C4-2B (cell line): Measurements from ENCODE around the gene HDGFL2.

Source experiments
- H3K27ac ChIP-seq: fragments of 450-650 bp; 2 replicates; pipeline ENCODE4 v1.5.1; 2017
- ZFX ChIP-seq: fragments of 450-650 bp; IDR thresholded peaks from 2 replicates; pipeline ENCODE4 v1.6.1; 2017
- TF ChIP-seq, protein P1 (sequence below): fragments of 450-650 bp; conservative IDR thresholded peaks from 2 replicates; pipeline ENCODE4 v1.5.1; 2017; ENCODE audit warnings: mild to moderate bottlenecking

HDGFL2 gene

DNA sequence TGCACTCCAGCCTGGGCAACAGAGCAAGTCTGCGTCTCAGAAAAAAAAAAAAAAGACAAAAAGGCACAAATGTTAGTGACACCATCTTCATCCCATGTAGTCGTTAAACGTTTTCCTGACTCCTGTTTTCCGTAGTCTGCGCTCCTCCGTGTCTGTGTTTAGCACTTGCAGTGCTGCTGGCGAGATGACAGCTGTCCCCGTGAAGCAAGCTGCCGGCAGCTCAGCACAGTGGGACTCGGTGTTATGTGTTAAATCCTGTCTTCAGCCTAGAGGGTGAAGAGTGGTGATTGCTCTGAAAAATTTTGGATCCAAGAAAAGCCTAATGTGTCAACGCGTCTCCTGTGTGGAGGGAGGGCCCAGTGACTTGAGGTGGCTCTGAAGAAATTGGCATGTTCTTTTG lies 32.9 kb upstream of the HDGFL2 start:
- H3K27ac ChIP-seq = no peak overlapping the region
- no peak for TF ChIP-seq ZFX
- TF ChIP-seq, protein P1, sequence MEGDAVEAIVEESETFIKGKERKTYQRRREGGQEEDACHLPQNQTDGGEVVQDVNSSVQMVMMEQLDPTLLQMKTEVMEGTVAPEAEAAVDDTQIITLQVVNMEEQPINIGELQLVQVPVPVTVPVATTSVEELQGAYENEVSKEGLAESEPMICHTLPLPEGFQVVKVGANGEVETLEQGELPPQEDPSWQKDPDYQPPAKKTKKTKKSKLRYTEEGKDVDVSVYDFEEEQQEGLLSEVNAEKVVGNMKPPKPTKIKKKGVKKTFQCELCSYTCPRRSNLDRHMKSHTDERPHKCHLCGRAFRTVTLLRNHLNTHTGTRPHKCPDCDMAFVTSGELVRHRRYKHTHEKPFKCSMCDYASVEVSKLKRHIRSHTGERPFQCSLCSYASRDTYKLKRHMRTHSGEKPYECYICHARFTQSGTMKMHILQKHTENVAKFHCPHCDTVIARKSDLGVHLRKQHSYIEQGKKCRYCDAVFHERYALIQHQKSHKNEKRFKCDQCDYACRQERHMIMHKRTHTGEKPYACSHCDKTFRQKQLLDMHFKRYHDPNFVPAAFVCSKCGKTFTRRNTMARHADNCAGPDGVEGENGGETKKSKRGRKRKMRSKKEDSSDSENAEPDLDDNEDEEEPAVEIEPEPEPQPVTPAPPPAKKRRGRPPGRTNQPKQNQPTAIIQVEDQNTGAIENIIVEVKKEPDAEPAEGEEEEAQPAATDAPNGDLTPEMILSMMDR = no peak

DNA sequence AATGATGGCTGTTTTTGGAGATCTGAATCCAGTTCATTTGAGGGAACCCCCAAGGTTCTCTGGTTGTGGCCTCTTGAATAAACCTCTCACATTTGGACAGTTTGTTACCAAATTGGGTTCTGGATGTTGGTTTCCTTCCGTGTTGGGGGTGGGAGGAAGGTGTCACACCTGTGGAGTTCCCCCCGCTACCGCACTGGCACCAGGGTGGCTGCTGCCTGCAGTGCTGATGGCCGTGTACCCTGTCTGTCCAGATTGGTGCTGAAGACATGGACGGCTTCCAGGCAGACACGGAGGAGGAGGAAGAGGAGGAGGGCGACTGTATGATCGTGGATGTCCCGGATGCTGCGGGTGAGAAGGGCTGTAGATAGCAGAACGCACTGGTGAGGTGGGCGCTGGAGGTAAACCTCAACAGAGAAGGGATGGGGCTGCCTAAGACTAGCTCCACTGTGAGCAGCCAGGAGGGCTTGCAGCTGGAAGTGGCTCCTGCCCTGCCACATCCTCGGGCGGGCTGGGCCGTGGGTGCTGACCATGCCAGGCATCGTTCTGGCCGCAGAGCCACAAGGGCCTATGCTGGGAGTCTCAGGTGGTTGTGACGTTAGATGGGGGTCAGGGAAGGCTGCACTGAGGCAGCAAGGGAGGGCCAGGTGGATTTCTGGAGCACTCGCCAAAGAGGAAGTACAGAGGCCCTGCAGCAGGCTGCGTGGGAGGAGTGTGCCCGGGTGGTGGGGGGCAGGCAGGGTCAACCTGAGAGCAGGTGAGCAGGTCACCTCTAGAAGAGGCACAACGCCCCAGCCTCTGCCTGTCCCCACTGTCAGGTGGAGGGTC lies 29.9 kb upstream of the HDGFL2 start:
- no peak overlapping the region for H3K27ac ChIP-seq

DNA sequence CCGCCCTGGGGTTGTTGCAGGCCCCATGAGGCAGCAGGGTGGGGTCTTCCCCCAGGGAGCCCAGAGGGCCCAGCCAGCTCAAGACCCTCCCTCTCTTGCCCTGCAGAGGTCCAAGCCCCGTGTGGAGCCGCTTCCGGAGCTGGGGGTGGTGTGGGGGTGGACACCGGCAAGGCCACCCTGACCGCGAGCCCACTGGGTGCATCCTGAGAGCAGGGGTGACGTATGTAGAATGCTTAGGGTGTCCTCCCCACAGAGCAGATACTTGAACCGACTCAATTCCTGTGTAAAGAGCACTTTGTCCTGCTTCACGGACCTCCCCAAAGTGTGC lies 29.3 kb upstream of the HDGFL2 start:
- no peak overlapping the region for H3K27ac ChIP-seq
- TF ChIP-seq, protein P1 = no peak
- no peak for TF ChIP-seq ZFX

More for the DNA sequence above, 29.9 kb upstream of the HDGFL2 start:
- TF ChIP-seq ZFX = no peak
- TF ChIP-seq, protein P1 = no peak

DNA sequence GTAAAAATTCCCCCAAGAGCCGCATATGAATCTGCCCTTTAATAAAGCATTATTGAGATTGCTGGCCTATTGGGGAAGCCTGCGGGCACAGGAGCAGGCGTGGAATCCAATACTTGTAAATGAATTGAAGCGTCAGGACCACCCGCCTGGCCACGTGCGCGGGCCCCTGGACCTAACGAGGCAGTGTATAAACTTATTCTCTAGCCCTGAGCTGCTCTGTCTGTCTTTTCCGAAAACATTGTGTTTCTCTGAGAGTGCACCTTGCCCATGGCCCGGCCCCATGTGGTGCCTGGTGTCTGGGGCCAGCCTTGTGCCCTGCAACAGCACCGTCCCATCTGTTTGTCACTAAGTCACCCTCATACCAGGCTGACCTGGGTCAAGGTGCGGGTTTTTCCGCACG lies 28.9 kb upstream of the HDGFL2 start:
- TF ChIP-seq, protein P1 = no peak
- TF ChIP-seq ZFX = no peak
- H3K27ac ChIP-seq = no peak overlapping the region

DNA sequence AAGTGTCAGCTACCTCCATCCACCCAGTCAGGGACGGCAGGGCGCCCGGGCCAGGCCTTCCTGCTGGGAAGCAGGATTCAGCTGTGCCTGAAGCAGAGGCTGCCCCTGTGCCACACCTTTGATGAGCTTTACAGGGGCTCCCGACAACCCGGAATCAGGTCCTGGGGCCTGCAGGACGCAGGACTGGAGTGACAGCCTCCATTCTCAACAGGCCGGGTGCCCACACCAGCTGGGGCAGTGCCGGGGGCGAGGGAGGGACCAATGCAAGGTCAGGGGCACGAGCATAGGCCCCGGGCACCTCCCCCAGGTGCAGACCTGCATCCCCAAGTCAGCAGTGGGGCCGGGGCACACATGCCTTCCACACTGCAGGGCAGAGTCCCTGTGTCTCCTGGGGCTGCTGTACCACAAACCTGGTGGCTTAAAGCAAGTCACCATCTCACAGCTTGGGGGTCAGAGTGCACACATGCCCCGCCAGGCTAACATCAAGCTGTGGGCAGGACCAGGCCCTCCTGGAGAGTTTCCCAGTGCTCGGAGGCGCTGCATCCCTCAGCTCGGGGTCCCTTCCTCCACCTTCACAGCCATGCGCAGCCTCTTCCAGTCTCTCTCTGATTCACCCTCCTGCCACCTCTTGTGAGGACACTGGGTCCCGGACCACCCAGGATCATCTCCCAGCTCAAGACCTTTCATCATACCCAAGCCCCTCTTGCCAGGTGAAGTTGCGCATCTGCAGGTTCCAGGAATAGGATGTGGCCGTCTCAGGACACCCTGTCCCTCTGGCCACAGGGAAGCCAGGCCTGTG lies 27.9 kb upstream of the HDGFL2 start:
- H3K27ac ChIP-seq = no peak overlapping the region
- no peak for TF ChIP-seq ZFX
- TF ChIP-seq, protein P1 = no peak

DNA sequence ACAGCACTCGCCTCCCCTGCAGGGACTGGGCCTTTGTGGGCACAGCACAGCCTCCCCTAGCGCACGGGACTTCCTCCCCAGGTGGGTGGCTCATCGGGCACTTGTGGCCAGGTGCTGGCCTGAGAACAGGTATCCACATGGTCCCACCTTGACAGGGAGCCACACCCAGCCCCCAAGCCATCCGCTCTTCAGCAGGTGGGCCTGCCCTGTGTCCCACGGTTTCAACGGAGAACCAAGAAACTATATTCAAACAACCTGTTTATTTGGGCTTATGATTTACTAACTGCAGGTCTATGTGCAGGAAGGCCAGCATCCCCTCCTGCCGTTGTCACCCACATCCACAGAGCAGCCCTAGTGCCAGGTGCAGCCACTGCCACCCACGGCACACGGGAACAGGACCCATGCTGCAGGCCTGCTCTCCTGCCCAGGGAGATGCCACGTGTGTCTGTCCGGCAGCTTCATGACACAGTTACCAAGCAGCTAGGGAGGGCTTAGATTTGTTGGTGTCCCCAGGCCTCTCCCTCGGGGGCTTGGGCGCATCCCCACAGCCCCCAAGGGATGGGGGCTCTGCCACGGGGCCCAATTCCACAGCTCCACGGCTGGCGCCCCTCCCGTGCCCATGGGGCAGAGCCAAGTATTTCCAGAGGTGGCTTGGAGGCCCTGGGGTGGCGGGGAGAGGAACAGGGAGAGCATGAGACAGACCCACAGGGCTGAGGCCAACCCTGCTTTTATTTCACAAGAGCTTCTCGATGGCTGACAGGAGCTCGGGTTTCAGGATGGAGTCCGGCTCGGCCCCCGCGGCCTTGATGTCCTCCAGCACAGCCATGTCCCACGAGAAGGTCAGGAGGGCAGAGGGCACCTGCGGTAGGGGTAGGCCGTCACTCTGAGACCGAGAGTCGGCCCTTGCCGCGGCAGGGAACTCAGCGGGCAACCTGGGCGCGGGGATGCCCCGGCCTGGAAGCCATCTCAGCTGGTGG lies 27.0 kb upstream of the HDGFL2 start:
- H3K27ac ChIP-seq = no peak overlapping the region
- TF ChIP-seq, protein P1 = no peak
